Epidermal melanocyte (primary cell): ENCODE measurements around the gene C10orf120.

ENCODE experiments used
- DNase-seq: peaks from one replicate; pipeline ENCODE4 v3.0.0; 2011; ENCODE audit warnings: low spot score; ENCODE audit not compliant: insufficient read length

C10orf120 gene

GRCh38 chr10:122662231-122662630 is 37.4 kb downstream of the C10orf120 start:
- no peak for DNase-seq

GRCh38 chr10:122660696-122661095 is 39.0 kb downstream of the C10orf120 start:
- no peak for DNase-seq

- no peak for DNase-seq
Observed at GRCh38 chr10:122659651-122660050, 40.0 kb downstream of the C10orf120 start.

GRCh38 chr10:122659126-122659525 is 40.5 kb downstream of the C10orf120 start:
- DNase-seq: no peak

GRCh38 chr10:122658356-122659049 is 41.1 kb downstream of the C10orf120 start:
- no peak for DNase-seq

GRCh38 chr10:122657729-122658128 is 41.9 kb downstream of the C10orf120 start:
- no peak for DNase-seq

GRCh38 chr10:122657255-122657654 is 42.4 kb downstream of the C10orf120 start:
- no peak for DNase-seq

- no peak for DNase-seq
Observed at GRCh38 chr10:122656741-122657140, 42.9 kb downstream of the C10orf120 start.

- no peak for DNase-seq
Observed at GRCh38 chr10:122656308-122656705, 43.3 kb downstream of the C10orf120 start.

- DNase-seq: no peak
Observed at GRCh38 chr10:122655524-122656307, 43.9 kb downstream of the C10orf120 start.

- DNase-seq: no peak
Observed at GRCh38 chr10:122650331-122650730, 49.3 kb downstream of the C10orf120 start.

GRCh38 chr10:122649903-122650302 is 49.7 kb downstream of the C10orf120 start:
- DNase-seq: no peak

- no peak for DNase-seq
Observed at GRCh38 chr10:122648599-122649428, 50.8 kb downstream of the C10orf120 start.
